8988T (cell line): ENCODE measurements around the gene CLTC.

Experiments
- DNase-seq: peaks from one replicate; pipeline ENCODE4 v3.0.0; 2011

Gene CLTC

GRCh38 chr17:59730268-59730834, 110.7 kb downstream of the CLTC start:
- DNase-seq, result no peak

- no peak for DNase-seq
These were observed 114.0 kb downstream of the CLTC start for GRCh38 chr17:59733697-59734096.

- no peak for DNase-seq
These were observed 114.5 kb downstream of the CLTC start for GRCh38 chr17:59734226-59734625.

GRCh38 chr17:59737324-59737723, 117.6 kb downstream of the CLTC start:
- DNase-seq, result no peak

GRCh38 chr17:59743842-59744241, 124.1 kb downstream of the CLTC start:
- no peak for DNase-seq

GRCh38 chr17:59745040-59745439, 125.3 kb downstream of the CLTC start:
- no peak for DNase-seq
